Measurements from ENCODE around the gene IDH3G.

Gene IDH3G

GRCh38 chrX:153816831-153817690, 22.9 kb upstream of the IDH3G start:
- DNase-seq (ENCODE audit: low read depth in 2 of 2, low spot score in 1 of 2): no peak

- DNase-seq (ENCODE audit: low read depth in 2 of 2, low spot score in 1 of 2): no peak
These were observed 20.6 kb upstream of the IDH3G start for GRCh38 chrX:153814591-153815315.

GRCh38 chrX:153813161-153813560, 19.0 kb upstream of the IDH3G start:
- no peak for DNase-seq (ENCODE audit: low read depth in 2 of 2, low spot score in 1 of 2)

GRCh38 chrX:153812220-153812619, 18.0 kb upstream of the IDH3G start:
- DNase-seq (ENCODE audit: low read depth in 2 of 2, low spot score in 1 of 2): no peak

- no peak for DNase-seq (ENCODE audit: low read depth in 2 of 2, low spot score in 1 of 2)
These were observed 13.8 kb upstream of the IDH3G start for GRCh38 chrX:153807976-153808375.

- DNase-seq (ENCODE audit: low read depth in 2 of 2, low spot score in 1 of 2): no peak
These were observed 12.9 kb upstream of the IDH3G start for GRCh38 chrX:153806999-153807575.

- DNase-seq (ENCODE audit: low read depth in 2 of 2, low spot score in 1 of 2): no peak
These were observed 11.3 kb upstream of the IDH3G start for GRCh38 chrX:153805436-153805835.

GRCh38 chrX:153804621-153805020, 10.4 kb upstream of the IDH3G start:
- no peak for DNase-seq (ENCODE audit: low read depth in 2 of 2, low spot score in 1 of 2)

- no peak for DNase-seq (ENCODE audit: low read depth in 2 of 2, low spot score in 1 of 2)
These were observed 10.0 kb upstream of the IDH3G start for GRCh38 chrX:153804100-153804595.

- no peak for DNase-seq (ENCODE audit: low read depth in 2 of 2, low spot score in 1 of 2)
These were observed 9.3 kb upstream of the IDH3G start for GRCh38 chrX:153803211-153804099.

GRCh38 chrX:153802513-153803045, 8.4 kb upstream of the IDH3G start:
- DNase-seq (ENCODE audit: low read depth in 2 of 2, low spot score in 1 of 2): no peak

- no peak for DNase-seq (ENCODE audit: low read depth in 2 of 2, low spot score in 1 of 2)
These were observed 7.5 kb upstream of the IDH3G start for GRCh38 chrX:153801669-153802068.

GRCh38 chrX:153800746-153801145, 6.6 kb upstream of the IDH3G start:
- no peak for DNase-seq (ENCODE audit: low read depth in 2 of 2, low spot score in 1 of 2)

- no peak for DNase-seq (ENCODE audit: low read depth in 2 of 2, low spot score in 1 of 2)
These were observed 6.1 kb upstream of the IDH3G start for GRCh38 chrX:153800177-153800722.

- no peak for DNase-seq (ENCODE audit: low read depth in 2 of 2, low spot score in 1 of 2)
These were observed 5.2 kb upstream of the IDH3G start for GRCh38 chrX:153799326-153799725.

GRCh38 chrX:153797415-153798015, 3.3 kb upstream of the IDH3G start:
- no peak for DNase-seq (ENCODE audit: low read depth in 2 of 2, low spot score in 1 of 2)

- DNase-seq (ENCODE audit: low read depth in 2 of 2, low spot score in 1 of 2): no peak
These were observed 982 bp upstream of the IDH3G start for GRCh38 chrX:153794897-153795816.

GRCh38 chrX:153793291-153793690, 884 bp downstream of the IDH3G start:
- no peak for DNase-seq (ENCODE audit: low read depth in 2 of 2, low spot score in 1 of 2)

- DNase-seq (ENCODE audit: low read depth in 2 of 2, low spot score in 1 of 2): no peak
These were observed 1.8 kb downstream of the IDH3G start for GRCh38 chrX:153792368-153792767.
